Lower leg skin (tissue), 3 donors: Measurements from ENCODE around the gene COL4A2.

ENCODE experiments used
- CTCF ChIP-seq, 3 donors: fragments of 450-650 bp; IDR thresholded peaks; one replicate each; pipeline ENCODE4 v1.5.1; 2016; ENCODE audit warnings: antibody characterized with exemption in 3 of 3, mild to moderate bottlenecking in 3 of 3, moderate library complexity in 2 of 3
- POLR2A ChIP-seq, 2 donors: fragments of 450-650 bp; IDR thresholded peaks; one replicate each; pipeline ENCODE4 v1.6.1; 2016 to 2017; ENCODE audit warnings: antibody characterized with exemption in 2 of 2, mild to moderate bottlenecking in 1 of 2, moderate library complexity in 1 of 2

GRCh38 chr13:110559986-110560385 lies 252.9 kb downstream of the COL4A2 start:
- no peak for TF ChIP-seq CTCF (IDR thresholded peaks at IDR 0.05)
- no peak for TF ChIP-seq POLR2A (IDR thresholded peaks at IDR 0.05)
